GM18502 (cell line): ENCODE results near the gene ING5.

Source experiments
- ATAC-seq: cut with Tn5 transposase; IDR thresholded peaks from one replicate; pipeline ENCODE4 v1.9.1; 2021; ENCODE audit warnings: mild to moderate bottlenecking; ENCODE audit not compliant: unreplicated experiment, poor library complexity

The ING5 gene

GRCh38 chr2:241774419-241775222, 72.8 kb downstream of the ING5 start:
- ATAC-seq, result no peak

DNA sequence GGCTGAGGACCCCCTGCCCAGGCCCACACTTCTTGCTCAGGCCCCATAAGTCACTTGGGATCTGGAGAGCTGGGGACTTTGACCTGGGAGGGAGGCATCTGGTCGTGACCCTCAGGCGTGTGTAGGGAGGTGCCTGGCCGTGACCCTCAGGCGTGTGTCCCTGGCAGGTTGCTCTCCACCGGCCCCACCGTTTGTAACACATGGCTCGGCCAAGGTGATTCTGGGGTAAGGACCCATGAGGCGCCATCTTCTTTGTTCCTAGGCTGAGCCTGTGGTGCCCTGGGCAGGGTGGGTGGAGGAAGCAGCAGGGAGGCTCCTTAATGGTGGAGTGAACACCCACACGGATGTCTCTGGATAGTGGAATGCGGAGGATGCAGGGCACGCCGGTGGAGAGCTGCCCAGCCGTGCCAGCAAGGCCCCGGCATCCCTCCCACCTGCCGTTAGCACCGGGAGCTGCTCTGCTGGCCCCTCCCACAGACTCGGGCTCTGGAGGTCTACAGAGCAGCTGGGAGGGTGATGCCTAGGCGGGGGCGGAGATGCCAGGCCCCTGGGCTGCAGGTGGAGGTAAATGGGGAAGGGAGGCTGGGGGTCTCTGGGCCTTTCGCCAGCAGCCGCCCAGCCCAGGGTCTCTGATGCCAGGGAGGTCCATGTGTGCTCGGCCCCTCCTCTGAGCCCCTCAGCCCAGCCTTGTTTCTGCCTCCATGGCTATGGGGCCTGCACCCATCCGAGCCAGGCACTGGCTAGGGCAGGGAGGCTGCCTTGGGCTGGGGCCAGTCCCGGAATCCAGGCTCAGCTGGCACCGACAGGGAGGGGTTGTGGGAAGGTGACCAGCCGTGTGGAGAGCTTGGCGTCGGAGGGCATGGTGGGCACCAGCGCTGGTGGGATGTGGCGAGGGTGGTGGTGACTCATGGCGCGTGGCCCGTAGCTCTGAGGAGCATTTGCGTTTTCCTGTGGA, 73.7 kb downstream of the ING5 start:
- no peak for ATAC-seq

DNA sequence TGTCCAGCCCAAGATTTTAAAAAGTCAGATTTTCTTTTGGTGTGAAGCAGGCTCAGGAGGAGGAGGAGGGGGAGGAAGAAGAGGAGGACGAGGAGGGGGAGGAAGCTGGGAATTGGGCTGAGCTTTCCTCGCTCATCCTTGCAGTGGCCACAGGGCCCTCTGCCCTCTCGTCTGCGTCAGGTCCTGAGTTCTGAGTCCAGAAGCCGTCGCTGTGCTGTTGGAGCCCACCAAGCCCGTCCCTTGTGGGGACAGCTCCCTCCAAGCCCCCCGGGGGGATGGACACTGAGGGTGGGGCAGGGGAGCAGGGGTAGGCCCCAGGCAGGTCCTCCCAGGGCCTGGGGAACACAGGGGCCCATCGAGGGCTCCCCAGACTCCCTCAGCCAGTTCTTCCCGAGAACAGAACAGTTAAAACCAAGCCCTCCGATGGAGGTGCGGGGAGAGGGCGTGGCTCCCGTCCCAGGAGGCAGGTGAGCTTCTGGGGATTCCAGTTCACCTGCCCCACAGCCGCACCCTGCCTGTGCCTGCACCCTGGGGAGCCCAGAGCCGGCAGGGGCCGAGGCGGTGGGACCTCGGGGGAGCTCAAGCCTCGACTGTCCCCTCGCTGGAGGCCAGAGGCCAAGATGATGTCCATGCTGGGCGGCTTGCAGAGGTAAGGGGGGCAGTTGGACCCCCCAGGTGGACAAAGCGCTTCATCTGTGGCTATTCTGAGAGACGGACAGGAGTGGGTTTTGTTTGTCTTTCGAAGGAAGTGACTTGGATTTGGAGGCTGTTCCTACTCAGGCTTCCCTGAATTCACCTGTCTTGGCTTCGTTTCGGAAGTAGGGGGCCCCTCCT, 74.7 kb downstream of the ING5 start, which contains the start of gene GAL3ST2:
GAL3ST2 (plus strand) TSS at position 487 of the 834 bp plus-strand sequence; CDS start at position 621, 134 bp downstream.
- no peak for ATAC-seq

- no peak for ATAC-seq
Measured at GRCh38 chr2:241777170-241777685, 75.4 kb downstream of the ING5 start.

DNA sequence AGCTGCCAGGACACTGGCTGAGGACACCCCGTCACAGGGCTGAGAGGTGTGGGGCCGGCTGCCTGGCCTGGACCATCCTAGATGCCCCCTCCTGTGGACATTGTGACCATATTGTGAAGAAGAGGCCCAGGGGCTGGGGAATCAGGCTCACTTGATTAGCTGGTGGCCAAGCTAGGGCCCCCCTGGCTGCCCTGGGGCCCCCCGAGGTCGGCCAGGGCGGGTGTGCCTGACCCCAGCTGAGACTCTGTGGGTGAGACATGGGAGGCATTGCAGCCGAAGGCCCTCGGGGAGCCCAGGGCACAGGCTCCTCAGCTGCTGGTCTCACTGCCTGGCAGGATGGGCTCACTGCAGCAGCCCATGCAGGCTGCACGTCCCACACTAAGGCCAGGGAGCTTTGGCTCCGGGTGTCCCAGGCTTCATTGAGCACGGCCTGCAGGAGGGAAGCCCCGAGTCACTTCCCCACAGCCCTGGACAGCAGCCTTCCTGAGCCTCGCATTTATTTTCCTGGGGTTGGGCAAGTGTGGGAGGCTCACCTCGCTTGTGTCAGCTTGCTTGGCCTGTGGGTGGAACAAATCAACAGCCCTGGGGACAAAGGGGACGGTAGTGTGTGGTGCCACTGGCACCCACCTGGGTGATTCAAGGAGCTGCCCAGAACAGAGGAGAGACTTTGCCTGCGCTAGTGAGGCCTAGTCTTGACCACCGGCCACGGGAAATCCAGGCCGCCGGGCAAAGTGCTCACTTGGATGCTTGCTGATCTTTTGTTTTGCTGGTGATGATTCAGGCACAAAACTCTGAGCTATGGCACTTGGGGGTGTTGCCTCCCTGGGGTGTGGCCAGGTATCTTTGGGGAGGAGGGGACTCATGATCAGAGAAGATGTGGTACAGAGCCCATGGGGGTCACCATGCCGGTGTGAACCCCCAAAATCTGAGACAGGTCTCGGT, 76.1 kb downstream of the ING5 start:
- ATAC-seq, result no peak
